Fibroblast of lung (primary cell): Measurements from ENCODE around the gene DBH. TPM values are rescaled to one million over a fixed set of nuclear protein-coding genes. Genes with fewer than 3 reads are reported as not detected.

ENCODE experiments used
- DNase-seq, 2 donors: peaks; one replicate each; pipeline versions ENCODE4 v3.0.0 to v3.0.0-alpha.2; 2010; ENCODE audit warnings: low read depth in 2 of 2
- H2AFZ ChIP-seq: 2 replicates; pipeline ENCODE4 v1.5.1; 2012; ENCODE audit warnings: low read length, control low read depth, inconsistent platforms
- H3K27ac ChIP-seq: 2 replicates; pipeline ENCODE4 v1.5.1; 2011; ENCODE audit warnings: low read length, control low read depth; ENCODE audit not compliant: insufficient read depth
- H3K27me3 ChIP-seq: 2 replicates; pipeline ENCODE4 v1.5.1; 2011; ENCODE audit warnings: mild to moderate bottlenecking, low read length; ENCODE audit not compliant: control insufficient read depth, insufficient read depth
- H3K36me3 ChIP-seq: 2 replicates; pipeline ENCODE4 v1.5.1; 2011; ENCODE audit warnings: low read length; ENCODE audit not compliant: control insufficient read depth, insufficient read depth
- H3K4me1 ChIP-seq: 2 replicates; pipeline ENCODE4 v1.5.1; 2011; ENCODE audit warnings: low read length; ENCODE audit not compliant: control insufficient read depth, insufficient read depth; ENCODE audit errors: extremely low read depth
- H3K4me2 ChIP-seq: 2 replicates; pipeline ENCODE4 v1.5.1; 2011; ENCODE audit warnings: low read length, control low read depth; ENCODE audit not compliant: insufficient read depth; ENCODE audit errors: extremely low read depth
- H3K4me3 ChIP-seq, 4 experiments: fragments of 200-600 bp in 1 of 4; sonication (generic) in 1 of 4; replicated peaks in 1 of 4; 2 replicates each; pipeline ENCODE4 v1.5.1; 2011 to 2016; ENCODE audit warnings: low read length in 4 of 4, low read depth in 3 of 4, mild to moderate bottlenecking in 3 of 4, control low read depth in 2 of 4, inconsistent platforms in 1 of 4, mixed read lengths in 1 of 4; ENCODE audit not compliant: insufficient read depth in 1 of 4; ENCODE audit errors: control extremely low read depth in 1 of 4
- H3K79me2 ChIP-seq: 2 replicates; pipeline ENCODE4 v1.5.1; 2012; ENCODE audit warnings: mild to moderate bottlenecking, low read length, inconsistent platforms; ENCODE audit not compliant: control insufficient read depth, insufficient read depth
- H3K9ac ChIP-seq: 2 replicates; pipeline ENCODE4 v1.5.1; 2011; ENCODE audit warnings: mild to moderate bottlenecking, low read length, control low read depth; ENCODE audit not compliant: insufficient read depth
- H3K9me3 ChIP-seq: 2 replicates; pipeline ENCODE4 v1.5.1; 2012; ENCODE audit warnings: low read depth, low read length; ENCODE audit not compliant: control insufficient read depth, insufficient read depth
- H4K20me1 ChIP-seq: 2 replicates; pipeline ENCODE4 v1.5.1; 2011; ENCODE audit warnings: low read length; ENCODE audit not compliant: control insufficient read depth, insufficient read depth; ENCODE audit errors: extremely low read depth
- EZH2 ChIP-seq: IDR thresholded peaks from 2 replicates; pipeline ENCODE4 v1.5.1; 2012; ENCODE audit warnings: low read length, control low read depth, mild to moderate bottlenecking; ENCODE audit errors: missing control alignments
- polyA plus RNA-seq, 2 donors: library from polyadenylated mRNA; depleted of rRNA in 1 of 2; stranded (reverse) in 1 of 2; unstranded in 1 of 2; fragments of >200 nt; gene quantifications; 2 replicates each; pipeline ENCODE4 v1.2.1, GENCODE V29; 2011 to 2012; ENCODE audit warnings: missing spikeins in 1 of 2
- total RNA-seq: library from RNA; depleted of rRNA; stranded (reverse); fragments of >200 nt; gene quantifications from 2 replicates; pipeline ENCODE4 v1.2.1, GENCODE V29; 2014
- TF ChIP-seq, protein P1 (sequence below), 2 donors: IDR thresholded peaks in 1 of 2; conservative IDR thresholded peaks in 1 of 2; 1 replicate in 1 of 2; 2 replicates in 1 of 2; pipeline ENCODE4 v1.5.1; 2011 to 2012; ENCODE audit warnings: low read length in 2 of 2, control low read depth in 1 of 2, inconsistent platforms in 1 of 2, low read depth in 1 of 2, mild to moderate bottlenecking in 1 of 2

Gene DBH
- total and polyA plus RNA-seq, 2 donors (not counting 1 experiment from before 2014, with no cell fraction given), result not detected

DNA sequence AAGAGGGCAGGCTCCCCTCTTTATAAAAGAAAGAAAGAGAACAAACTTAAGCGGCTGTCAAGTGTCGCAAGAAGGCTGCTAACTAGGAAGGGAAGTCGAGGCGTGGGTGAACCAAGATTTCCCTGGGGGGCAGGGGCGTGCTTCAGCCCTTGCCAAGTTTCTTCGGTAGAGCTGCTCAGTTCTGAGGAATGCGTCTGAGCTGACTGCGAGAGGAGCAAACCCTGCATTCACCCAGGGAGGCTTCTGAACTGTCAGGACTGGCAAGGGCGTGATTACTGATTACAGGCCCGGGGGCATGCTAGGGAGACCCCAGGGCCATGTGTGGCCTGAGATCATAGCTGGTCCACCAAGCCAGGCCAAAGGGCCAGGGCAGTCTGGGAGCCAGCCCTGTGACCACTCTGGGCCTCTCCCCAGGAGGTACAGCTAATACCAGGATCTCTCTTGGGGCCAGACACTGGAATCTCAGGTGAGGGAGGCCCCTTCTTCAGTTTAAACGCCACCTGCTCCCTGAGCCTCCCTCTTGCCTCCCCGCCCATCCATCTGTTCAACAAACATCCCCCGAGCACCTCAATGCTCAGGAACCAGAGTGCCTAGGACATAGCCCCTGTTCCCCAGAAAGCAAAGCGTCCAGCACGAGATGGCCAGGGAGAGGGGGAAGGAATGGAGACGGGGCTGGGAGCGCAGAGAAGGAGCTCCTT lies 71.1 kb downstream of the DBH start:
- no peak overlapping the region for H2AFZ ChIP-seq
- no peaks in the 10 kb centered on the region for H3K79me2 ChIP-seq
- no peak overlapping the region for H3K9ac ChIP-seq
- no peaks in the 10 kb centered on the region for H4K20me1 ChIP-seq
- peak overlapping the region; percentile 43 for H3K27ac ChIP-seq
- DNase-seq, result peak; percentile 56 to 77
- no peaks in the 10 kb centered on the region for H3K27me3 ChIP-seq
- H3K36me3 ChIP-seq, result no peaks in the 10 kb centered on the region
- H3K4me3 ChIP-seq, result no peak overlapping the region
- no peak for TF ChIP-seq EZH2
- TF ChIP-seq, protein P1, sequence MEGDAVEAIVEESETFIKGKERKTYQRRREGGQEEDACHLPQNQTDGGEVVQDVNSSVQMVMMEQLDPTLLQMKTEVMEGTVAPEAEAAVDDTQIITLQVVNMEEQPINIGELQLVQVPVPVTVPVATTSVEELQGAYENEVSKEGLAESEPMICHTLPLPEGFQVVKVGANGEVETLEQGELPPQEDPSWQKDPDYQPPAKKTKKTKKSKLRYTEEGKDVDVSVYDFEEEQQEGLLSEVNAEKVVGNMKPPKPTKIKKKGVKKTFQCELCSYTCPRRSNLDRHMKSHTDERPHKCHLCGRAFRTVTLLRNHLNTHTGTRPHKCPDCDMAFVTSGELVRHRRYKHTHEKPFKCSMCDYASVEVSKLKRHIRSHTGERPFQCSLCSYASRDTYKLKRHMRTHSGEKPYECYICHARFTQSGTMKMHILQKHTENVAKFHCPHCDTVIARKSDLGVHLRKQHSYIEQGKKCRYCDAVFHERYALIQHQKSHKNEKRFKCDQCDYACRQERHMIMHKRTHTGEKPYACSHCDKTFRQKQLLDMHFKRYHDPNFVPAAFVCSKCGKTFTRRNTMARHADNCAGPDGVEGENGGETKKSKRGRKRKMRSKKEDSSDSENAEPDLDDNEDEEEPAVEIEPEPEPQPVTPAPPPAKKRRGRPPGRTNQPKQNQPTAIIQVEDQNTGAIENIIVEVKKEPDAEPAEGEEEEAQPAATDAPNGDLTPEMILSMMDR (conservative IDR thresholded peaks at IDR 0.05 in 1 of 2, IDR thresholded peaks at IDR 0.05 in 1 of 2; ENCODE audit: low read depth in 1 of 2, low read length in 2 of 2), result no peak
- peaks cover 15% of the 10 kb centered on the region for H3K4me1 ChIP-seq
- H3K4me2 ChIP-seq, result no peak overlapping the region
- H3K9me3 ChIP-seq, result no peaks in the 10 kb centered on the region

DNA sequence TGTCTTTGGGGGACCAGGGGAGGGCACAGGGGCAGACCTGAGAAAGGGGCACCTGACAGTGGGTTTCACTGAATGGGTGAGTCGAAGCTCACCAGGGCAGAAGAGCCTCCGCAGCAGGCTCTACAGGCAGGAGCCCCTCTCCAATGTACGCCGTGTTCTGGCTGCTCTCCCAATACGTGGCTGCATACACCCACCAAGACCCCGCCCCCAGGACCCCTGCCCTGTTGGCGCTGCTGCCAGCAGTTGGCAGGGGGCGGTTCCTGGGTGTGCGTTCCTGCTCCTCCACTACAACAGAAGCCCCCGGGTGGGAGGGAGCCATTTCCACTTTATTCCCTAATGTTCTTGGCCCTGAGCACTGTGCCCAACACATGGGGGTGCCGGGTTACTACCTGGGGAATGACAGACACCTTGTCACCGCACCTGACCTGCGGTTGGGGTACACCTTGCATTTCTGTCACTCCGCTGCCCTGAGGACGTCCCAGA lies 71.6 kb downstream of the DBH start:
- Histone ChIP-seq H2AFZ (no peak overlapping the region), H3K27ac (no peak overlapping the region), H3K4me2 (no peak overlapping the region), H3K4me3 (no peak overlapping the region), H4K20me1 (no peaks in the 10 kb centered on the region), H3K36me3 (no peaks in the 10 kb centered on the region), H3K79me2 (no peaks in the 10 kb centered on the region), H3K9me3 (no peaks in the 10 kb centered on the region), H3K4me1 (peaks cover 16% of the 10 kb centered on the region), H3K27me3 (no peaks in the 10 kb centered on the region), H3K9ac (no peak overlapping the region)
- DNase-seq, result no peak
- no peak for TF ChIP-seq EZH2
- TF ChIP-seq, protein P1 (conservative IDR thresholded peaks at IDR 0.05 in 1 of 2, IDR thresholded peaks at IDR 0.05 in 1 of 2; ENCODE audit: low read depth in 1 of 2, low read length in 2 of 2), result no peak

DNA sequence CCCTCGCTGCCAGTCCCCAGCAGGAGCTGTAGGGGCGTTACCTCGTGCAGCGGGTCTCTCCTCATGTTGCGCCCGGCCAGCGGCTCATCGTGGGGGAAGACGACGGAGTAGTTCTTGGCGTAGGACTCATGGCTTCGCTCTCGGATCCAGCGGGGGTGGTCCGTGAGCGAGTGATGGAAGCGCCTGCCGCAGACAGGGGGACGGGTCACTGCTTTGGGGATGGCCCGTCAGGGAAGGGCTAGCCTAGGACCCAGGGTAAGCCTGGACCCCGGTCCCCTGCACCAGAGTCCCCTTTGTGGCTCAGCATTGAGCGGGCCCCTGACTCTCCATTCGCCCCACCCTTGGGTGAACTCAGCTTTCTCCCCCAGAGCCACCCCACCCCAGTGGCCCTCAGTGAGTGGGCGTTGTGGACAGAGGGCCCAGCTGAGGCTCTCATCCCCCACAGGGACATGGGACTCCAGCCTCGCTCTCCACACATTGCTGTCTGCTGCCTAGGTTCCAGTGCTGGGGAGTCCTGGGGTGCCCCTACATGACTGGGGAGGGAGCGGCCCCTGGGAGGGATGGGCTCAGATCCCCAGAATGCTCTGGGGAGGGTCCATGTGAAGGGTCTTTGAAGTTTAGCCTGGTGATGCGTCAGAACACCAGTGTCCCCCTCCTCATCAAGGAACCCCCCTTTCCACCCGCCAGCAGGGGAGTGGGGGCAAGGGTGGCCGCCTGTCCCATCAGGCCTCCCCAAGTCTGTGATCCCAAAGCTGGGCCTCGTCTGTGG lies 72.3 kb downstream of the DBH start:
- Histone ChIP-seq H3K27ac (no peak overlapping the region), H3K9me3 (no peaks in the 10 kb centered on the region), H3K9ac (no peak overlapping the region), H3K4me2 (no peak overlapping the region), H3K4me3 (no peak overlapping the region), H3K4me1 (peaks cover 16% of the 10 kb centered on the region), H3K36me3 (no peaks in the 10 kb centered on the region), H4K20me1 (no peaks in the 10 kb centered on the region), H3K27me3 (no peaks in the 10 kb centered on the region), H3K79me2 (no peaks in the 10 kb centered on the region), H2AFZ (no peak overlapping the region)
- TF ChIP-seq, protein P1 (conservative IDR thresholded peaks at IDR 0.05 in 1 of 2, IDR thresholded peaks at IDR 0.05 in 1 of 2; ENCODE audit: low read depth in 1 of 2, low read length in 2 of 2), result no peak
- TF ChIP-seq EZH2, result no peak
- DNase-seq, result no peak
